ENCODE measurements around the gene ZNF532.

ZNF532 gene

DNA sequence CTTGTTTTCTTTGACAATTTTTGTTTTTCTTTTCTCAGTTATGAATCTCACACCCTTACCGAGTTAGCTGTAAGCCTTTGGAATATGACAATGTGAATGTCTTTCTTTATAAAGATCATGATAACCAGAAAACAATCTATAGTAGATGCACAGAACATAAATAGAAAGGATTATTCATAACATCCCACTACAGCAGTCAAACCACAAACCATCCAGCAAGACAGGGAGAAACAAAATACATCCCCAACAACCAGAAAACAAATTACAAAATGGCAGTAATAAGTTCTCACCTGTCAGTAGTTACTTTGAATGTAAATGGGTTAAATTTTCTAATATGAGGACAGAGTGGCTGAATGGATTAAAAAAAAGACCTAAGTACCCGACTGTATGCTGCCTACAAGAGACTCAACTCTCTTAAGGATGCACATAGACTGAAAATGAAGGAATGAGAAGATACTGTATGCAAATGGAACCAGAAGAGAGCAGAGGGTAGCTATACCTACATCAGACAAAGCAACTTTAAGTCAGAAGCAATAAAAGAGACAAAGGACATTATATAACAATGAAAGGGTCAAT lies 124.6 kb downstream of the ZNF532 start:
- no peak for DNase-seq

DNA sequence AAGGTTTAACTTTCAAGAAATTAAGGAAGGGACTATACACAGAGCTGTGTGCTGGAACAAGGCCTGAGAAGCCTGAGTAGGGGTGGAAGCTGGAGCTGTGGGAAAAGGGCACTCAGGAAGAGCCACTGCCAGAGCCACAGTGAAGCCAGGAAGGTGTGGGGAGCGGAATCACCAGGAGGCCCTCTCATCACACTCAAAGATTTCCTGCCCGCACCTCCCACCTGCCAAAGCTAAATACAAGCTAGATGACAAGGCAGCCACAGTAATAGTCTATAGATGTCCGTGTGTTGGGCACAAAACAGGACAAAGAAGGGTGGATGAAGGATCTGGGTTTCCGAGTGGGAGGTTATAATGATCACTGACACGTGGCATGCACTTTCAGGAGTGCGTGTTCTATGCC lies 126.0 kb downstream of the ZNF532 start:
- no peak for DNase-seq

DNA sequence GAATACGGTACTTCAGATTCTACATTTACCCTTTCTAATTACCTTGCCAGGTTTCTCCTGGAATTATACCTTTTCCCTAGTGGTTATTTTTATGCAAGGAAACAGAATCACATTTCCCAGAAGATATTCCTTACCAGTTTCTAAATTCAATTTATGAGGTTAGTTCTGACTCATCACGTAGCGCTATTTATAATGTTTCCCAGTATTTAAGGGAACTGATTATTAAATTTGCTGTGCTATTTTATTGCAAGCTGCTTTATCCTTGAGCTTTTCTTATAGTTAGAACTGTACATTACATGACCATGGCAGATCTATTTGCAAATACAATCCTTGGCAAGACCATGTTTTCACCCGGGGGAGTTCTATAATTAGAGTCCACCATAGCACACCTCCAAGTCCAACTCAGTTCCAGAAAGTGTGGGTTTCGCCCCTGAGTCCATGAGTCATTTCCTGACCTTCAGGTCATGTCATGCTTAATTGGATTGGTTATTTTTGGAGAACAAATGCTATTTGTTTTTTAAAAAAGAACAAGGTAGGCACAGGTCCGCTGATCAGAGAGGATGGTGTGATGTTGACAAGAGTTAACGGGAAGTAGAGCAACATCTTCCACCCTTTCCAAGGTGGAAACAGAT lies 126.6 kb downstream of the ZNF532 start:
- no peak for DNase-seq

DNA sequence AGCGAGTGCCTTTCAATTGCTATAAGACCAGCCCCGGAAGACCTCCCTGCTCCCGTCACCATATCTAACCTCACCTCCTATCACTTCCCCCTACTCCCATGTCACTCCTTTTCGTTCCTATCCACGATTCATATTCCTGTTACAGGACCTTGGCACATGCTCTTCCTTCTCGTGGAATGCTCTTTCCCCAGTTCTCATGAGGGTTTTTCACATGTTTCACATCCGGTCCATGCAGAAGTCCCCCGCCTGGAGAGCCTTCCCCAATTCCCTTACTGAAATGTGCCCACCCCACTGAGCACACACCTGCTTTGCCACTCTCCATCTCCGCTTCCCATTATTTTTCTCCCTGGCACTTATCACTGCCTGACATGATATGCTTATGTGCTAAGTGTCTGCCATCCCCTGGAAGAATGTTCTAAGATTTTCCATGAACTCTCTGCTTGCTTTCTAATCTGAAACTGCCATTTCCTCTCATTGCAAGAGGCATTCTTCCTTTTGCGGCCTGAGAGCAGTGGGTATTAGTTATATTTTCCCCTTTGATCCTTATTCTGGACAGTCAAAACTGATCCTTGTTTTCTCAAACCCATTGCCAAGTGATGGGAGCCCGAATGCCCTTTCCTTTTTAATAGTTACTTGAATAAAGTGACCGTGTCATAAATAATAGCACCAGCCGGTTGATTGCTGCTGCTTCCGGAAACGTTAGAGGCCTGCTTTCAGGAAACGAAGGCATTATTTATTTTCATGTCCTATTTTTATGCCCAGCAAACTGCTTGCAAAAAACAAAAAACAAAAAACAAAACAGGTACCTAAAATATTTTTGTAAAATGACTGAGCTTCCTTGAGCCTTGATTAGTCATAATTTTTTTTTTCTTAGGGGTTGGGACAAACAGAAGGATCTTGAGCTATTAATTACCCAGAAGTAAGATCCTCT lies 127.9 kb downstream of the ZNF532 start:
- no peak for DNase-seq

DNA sequence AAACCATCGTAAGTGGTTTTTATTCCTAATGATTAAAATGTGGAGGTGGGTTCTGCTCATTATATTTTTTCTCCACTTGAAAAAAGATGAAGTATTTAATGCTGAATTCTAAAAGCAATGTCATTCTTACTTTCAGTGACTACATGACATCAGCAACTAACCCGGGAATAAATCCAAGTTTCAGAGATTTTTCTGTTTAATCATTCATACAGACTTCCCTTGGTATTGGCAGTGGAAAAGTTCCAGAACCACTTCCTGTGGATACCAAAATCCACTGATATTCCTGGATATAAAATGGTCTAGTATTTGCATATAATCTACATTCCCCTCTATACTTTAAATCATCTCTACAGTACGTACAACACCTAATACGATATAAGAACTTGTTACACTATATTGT lies 128.6 kb downstream of the ZNF532 start:
- no peak for DNase-seq

DNA sequence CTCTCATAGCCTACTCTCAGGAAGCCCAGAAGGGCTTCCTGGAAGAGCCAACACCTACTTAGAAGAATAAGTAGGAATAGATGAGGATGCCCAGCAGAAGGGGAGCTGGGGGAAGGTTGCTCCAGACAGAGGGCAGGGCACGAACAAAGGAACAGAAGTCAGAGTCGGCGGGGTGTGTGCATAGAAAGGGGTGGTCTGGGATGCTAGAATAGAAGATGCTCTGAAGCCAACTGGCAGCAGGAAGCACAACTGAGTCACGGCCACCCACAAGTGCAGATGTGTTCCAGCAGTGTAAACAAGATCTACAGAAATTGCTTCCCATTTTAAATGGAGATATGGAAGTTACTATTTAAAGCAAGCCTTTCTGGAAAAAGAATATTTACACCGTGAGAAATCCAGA lies 131.0 kb downstream of the ZNF532 start:
- no peak for DNase-seq

DNA sequence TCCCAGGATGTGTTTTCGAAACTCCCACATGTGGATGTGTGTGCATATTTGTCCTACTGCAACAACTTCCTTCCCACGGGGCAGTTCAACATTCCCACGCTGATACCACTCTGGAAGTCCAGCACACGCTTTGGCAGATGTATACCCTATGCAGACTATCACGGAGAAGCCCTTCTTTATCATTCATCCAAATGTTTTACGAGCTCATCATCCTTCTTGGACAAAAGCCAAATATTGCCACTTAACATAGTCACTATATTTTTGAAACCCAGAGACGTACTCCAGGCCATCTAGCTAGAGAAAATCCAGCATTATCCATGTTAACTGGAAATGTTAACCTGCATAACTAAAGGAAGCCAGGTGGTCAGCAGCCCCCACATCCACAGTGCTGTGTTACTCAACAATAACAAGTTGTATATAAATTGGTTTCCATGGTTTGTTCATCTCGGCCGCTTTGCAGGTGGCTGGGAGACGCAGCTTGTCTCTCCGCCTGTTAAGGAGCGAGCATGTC lies 131.5 kb downstream of the ZNF532 start:
- no peak for DNase-seq

DNA sequence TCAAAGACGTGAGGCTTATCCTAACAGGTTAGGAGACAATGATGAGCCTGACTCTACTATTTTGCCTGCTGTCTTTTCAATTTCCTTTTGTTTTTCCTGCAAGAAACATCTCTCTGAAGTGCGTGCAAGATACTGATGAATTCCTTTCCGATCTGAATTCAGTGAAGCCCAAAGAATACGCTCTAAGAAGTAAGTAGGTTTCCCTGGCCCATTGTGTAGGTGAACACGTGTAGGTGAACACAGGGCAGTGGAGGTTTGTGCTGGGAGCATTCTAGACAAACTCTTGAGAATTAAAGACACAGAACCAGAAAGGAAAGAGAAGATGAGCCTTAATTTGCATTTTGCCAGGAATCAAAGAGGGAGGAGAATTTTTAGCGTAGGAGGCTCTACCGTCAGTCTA lies 132.0 kb downstream of the ZNF532 start:
- DNase-seq = no peak

DNA sequence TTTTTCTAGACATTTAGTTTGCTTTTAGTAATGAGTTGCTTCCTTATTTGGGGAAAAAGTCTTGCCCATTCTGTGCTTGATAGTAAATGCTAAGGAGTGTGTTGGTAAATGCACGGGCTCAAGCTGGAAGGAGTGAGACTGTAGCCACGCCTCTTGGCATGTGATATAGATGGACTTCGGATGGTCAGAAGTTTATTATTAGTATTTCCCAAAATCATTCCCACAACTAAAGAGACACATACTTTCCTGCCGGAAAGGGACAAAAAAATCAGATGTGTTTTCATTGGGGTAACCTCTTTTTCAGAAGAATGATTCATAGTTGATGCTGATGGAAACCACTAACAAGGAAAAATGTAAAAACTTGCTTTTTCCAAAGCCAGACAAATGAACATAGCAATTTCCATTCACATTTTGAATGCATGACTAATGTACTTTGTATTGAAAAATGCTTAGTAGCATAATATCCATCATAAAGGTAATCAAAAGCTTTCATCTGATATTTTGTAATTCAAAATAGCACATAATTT lies 133.2 kb downstream of the ZNF532 start:
- no peak for DNase-seq

DNA sequence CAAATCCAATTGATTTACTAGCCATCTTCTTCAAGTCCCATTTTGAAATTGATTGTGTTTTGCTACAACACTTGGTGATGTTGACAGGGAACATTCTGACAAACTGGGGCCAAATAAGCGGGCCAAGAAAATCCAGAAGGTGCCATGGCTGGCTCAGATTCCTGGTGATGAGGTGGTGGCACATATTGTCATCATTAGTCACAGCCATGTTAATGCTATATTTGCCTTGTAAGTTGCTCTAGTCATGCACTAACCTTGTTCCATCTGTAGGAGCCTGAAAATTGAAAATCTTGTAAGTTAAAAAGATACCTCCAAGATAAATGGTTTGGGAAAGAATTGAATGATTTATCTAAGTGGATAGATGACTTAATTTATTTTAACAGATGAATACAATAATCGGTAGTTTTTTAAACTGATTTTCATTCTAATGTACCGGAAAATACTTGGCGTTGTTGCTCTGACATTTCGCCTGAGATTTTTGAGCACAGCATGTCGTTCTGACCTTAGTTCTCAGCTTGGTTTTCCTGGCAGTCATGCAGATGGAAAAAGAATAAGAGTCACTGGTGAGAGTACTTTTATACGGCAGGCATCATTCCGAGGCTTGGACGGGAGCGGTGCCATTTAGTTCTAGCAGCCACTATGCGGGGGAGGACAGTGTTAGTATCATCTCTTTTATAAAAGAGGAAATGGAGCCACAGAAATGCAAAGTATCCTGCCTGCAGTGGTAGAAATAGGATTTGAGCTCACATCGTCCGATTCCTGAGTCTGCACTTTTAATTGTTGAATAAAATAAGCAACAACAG lies 133.9 kb downstream of the ZNF532 start:
- DNase-seq = no peak

DNA sequence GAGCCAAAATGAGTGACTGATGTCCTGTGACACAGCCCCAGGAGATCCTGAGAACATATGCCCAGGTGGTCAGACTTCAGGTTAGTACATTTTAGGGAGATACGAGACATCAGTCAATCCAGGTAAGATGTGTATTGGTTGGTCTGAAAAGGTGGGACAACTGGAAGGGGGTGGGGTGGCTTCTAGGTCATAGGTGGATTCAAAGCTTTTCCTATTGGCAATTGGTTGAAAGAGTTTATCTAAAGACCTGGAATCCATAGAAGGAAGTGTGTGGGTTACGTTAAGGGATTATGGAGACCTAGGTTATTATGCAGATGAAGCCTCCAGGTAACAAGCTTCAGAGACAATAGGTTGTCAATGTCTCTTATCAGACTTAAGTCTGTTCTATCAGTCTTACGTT lies 136.5 kb downstream of the ZNF532 start:
- DNase-seq = no peak

DNA sequence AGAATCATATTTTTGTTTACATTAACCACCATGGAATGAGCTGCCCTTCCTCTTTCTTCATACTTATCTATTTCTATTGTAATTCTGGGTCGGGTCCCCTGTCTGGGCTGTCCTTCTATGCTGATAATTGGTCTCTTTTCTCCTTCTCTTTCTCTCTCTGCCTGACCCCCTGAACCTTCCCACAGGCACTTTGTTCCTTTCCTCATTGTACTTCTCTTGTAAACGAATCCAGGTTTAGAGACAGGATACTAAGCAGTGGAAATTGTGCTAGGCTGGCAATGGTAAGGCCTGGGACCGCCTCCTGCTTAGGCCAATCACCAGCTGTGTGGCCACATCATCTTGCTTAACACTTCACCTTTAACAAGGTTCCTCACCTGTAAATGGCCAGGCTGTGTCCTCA lies 137.0 kb downstream of the ZNF532 start:
- no peak for DNase-seq

DNA sequence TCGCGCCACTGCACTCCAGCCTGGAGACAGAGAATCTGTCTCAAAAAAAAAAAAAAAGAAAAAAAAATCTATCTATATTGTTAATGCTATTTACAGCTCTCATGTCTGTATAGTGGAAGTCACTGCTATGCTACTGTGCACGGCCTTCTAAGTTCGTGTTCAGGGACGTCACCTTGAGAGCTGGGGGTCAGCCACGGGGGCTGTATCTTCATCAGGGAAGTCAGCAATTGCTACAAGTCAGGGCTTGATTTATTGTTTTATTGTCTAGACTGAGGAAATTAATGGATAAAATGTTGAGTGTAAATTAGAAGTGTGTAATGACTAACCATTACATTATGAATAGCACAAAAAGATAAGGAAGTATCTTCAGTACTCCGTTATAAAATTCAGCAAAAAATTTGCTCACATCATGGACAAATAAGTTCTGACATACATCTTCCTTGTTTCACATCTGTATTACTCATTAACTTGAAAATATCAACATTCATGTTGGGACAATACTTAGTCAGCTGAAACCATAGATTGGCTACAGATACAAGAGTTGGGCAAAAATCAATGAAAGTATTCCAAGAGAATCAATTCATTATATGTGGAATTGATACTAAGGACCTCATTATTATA lies 138.4 kb downstream of the ZNF532 start:
- no peak for DNase-seq

DNA sequence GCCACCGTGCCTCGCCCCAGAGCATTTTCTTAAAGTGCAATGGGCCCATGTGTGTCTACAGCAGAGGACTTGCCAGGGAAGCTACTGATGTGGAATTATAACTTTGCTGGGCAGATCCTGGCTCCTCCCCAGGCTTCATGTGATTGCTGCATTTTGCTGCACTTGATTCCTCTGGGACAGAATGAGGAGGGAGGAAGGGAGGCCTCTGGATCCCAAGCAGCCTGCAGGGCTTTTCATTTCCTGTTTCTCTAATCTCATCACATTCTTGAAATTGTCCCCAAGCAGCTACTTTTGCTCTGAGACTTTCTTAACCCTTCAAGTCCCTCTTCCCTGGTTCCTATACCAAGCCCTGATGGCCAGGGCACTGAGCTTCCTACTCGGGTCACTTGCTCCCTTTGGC lies 140.6 kb downstream of the ZNF532 start:
- DNase-seq = no peak

DNA sequence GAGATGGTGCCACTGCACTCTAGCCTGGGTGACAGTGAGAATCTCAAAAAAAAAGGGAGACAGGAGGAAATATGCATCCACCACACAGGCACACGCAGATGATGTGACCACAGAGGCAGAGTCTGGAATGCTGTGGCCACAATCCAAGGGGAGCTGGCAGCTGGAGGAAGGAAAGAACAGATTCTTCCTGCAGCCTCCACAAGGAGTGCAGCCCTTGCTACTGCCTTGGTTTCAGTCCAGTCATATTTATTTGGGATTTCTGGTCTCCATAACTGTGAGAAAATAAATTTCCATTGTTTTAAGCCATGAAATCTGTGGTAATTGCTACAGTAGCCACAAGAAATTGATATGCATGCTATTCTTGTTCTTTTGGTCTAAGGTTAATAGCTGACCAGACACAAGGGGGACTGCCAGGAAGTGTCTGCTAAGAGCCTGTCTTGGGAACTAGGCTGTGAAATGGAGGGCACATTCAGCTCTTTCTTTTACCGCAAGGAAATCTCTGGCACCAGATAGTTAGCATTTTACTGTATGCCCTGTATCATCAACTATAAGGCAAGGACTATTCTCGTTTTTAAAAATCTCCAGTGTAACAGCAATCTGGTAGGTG lies 141.9 kb downstream of the ZNF532 start:
- no peak for DNase-seq

DNA sequence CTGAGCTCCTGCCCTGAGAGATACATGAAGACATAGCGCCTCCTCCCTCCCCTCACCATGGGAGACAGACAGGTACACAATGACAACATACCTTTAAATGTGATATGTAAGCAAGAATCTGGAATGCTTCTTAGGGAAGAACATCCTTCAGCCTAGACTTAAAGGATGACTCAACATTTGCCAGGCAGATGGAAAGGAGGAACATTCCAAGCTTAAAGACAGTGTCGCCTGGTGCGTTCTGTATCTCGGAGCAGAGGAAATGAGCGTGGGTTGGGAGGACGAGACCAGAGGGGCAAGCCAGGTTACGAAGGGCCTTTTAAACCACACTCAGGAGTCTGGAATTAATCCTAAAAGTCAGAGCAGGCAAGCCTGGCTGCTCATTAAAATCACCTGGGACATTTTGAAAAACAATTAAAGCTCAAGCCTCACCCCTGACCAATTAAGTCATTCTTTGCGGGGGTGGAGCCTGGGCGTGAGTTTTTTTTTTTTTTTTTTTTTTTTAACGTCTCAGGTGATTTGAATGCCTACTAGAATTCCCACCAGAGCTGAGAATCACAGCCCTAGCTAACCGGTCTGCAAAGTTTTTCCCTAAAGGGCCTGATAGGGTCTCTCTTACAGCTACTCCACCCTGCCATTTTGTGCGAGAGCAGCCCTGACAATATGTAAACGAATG lies 143.8 kb downstream of the ZNF532 start:
- no peak for DNase-seq

DNA sequence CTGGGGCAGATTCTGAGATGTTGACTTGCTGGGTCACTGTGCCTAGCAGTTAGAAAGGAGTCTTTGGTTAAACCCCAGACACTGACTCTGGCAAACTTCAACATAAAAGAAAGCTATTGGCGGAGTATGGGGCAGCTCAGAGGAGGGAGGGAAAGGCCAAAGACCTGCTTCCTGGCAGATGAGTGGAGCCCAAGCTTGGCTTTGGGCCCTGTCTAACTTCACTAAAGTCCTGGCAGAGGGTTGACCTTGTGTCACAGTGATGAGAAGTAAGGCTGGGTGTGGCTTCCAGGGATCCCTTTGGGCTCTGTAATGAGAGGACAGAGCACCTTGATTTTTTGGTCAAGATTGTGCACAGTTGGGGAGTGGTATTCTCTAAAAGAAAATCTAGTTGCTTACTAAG lies 145.2 kb downstream of the ZNF532 start:
- DNase-seq = no peak

DNA sequence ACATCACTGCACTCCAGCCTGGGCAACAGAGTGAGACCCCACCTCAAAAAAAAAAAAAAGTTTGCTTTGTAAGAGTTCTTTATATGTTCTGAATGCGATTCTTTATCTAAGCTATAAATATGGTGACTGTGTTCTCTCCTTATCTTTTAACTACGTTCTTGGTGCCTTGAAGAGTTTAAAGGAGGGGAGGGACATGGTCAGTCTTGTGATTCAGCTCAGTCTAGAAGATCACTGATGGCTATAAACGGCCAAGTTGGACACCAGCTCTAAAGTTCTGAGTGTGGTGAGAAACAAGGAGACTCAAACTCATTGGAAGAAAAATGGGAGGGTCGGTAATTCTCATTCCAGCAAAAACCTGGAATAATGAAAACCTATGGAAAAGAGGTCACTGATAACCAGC lies 146.6 kb downstream of the ZNF532 start:
- no peak for DNase-seq

DNA sequence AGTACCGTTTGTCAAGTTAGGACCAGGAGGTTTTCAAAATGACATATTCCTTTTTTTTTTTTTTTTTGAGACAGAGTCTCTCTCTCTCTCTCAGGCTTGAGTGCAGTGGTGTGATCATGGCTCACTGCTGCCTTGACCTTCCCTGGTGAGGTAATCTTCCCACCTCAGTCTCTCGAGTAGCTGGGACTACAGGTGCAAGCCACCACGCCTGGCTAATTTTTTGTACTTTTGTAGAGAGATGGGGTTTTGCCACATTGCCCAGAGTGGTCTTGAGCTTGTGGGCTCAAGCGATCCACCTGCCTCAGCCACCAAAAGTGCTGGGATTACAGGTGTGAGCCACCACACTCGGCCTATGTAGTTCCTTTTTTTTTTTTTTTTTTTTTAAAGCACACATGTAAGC lies 147.1 kb downstream of the ZNF532 start:
- no peak for DNase-seq

DNA sequence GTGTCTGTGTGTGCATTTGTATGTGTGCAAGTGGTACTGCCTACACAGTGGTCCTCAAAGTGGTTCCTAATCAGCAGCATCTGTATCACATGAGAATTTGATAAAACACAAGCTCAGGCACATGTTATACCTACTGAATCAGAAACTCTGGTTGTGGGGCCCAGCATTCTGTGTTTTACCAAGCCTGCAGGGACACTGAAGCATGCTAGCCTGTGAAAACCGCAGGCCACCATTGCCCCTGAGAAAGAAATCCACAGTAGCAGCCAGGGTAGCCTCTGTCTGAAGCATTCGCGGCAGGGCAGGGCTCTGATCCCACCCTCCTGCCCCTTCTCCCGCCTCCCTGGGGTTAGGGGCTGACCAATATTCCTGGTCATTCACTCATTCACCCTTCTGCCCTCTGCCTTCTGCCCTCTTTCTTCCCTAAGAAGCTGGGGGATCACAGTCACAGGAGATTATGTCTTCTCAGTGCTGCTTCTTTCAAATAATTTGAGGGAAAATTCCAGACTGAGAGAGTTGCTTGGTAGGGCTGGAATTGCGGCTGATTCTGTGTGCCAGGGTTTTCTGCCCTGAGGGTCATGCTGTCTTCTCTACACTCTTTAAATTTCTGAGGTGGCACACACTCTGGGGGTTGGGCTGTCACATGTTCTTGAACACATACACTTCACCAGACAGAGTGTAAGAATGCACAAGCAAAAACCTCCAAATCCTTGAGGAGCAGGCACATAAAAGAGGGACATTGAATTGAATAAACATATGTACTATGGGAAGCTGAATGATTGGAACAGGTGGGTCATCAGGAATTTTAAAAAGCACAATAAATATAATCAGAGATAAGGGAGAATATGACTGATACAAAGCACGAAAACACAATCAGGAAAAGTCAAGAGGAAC lies 148.4 kb downstream of the ZNF532 start:
- no peak for DNase-seq
